Activated CD4-positive, alpha-beta T cell treated with anti-CD3 and anti-CD28 coated beads, Interleukin-2, amount 50 U/mL, for 4 hours (primary cell): ENCODE measurements around the gene SLC22A23.
"Not testable (repeated sequence)": the region's sequence is repeated elsewhere in the genome, so short reads cannot be mapped to it uniquely, and the experiment has no call there.

Experiments
- DNase-seq, 2 experiments: peaks; one replicate each; pipeline ENCODE4 v3.0.0-alpha.2; 2020

SLC22A23 gene

DNA sequence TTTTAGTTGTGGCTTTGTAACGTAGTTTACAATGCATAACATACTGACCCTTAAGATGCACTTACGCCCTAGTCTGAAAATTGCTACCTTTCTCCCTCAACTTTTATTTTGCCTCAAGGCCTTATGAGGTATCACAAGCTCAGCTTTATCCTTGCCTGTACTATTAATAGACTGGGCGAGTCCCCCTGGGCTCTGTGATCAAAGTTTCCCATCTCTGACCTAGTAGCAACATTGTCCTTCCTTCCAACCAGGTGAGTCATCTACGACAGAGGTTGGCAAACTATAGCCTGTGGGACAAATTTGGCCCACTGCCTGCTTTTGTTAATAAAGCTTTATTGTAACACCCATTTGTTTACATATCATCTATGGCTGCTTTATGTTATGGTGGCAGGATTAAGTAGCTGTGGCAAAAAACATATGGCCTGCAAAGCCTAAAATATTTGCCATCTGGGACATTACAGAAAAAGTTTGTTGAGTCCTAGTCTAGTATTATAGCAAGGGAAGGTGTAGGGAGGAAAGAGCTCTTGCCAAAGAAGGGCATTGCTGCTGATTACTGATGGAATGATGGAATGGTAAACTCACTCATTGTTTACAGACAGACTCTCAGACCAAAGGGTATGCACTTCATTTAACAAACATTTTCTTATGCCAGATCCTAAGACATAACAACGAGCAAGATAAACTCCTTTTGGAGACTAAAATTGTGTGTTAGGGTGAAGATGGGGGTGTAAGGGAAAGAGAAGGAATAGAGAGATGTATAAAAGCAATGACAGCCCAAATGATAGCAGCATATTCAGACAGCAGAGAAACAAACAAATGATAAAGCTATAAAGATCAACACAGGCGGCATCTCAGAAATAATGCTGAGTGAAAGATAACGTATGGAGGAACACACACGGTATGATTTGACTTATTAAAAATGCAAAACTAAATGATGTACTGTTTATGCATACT, 74.2 kb downstream of the SLC22A23 start:
- no peak for DNase-seq

DNA sequence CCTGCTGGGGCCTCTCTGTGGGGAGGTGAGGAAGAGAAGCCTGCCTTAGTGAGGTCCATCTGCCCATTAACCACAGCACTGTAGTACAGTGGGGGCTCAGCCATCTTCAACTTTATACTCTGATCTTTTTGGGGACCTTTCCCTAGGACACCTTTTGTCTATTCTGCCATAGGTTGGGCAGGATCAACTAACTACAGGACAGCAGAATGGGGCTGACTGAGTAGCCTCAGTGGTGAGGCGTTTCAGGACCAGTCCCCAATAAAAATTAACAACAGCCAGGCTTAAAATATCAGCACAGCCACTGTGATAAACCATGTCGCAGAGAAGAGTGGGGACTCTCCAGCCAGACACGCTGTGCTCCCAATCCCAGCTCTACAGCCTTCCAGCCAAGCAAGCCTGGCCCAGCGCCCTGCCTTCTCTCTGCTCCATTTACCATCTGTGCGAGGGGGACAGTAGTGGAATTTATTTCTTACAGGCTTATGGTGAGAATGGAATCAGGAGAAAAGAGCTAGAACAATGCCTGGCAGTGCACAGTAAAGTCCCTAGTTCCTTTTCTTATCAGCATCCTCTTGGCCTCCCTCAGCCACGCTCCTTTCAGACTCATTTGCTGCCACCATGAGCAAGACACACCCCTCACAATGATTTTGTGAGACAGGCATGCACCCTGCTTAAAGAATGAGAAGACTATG, 75.5 kb downstream of the SLC22A23 start:
- DNase-seq = no peak

DNA sequence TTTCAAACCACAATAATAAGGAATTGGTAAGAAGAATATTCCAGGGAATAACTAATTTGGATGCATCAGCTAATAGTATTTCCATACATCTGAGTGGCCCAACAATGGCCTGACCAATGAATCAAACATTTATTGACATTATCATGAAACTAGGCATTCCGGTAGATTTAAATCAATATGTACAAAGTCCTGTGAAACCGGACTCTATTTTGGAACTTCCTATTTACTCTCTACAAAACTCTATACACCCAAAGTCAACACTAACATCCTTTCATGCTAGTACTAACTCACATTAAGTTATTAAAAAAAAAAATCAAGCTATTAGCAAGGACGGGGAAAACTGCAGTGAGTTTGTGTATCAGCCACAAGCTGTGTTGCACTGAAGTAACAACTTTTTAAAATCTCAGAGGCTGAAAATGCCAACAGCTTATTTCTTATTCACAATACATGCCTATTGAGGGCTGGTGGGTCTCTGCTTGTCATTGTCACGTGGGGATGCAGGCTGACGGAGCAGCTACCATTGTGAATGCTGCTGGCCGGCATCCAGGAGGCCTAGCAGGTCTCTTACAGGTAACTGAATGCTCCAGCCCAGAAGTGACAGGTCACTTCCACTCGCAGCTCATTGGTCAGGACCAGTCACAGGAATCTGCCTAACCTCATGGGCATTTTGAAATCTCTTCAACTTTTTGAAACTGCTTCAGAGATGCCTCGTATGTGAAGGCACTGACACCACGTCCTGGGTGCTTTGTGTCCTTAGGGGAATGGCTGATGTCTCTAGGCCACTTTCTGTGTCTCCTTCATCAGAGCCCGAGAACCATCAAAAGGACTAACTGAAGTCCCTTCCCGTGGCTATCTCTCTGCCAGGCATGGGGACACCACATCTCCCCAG, 76.3 kb downstream of the SLC22A23 start:
- no peak for DNase-seq

DNA sequence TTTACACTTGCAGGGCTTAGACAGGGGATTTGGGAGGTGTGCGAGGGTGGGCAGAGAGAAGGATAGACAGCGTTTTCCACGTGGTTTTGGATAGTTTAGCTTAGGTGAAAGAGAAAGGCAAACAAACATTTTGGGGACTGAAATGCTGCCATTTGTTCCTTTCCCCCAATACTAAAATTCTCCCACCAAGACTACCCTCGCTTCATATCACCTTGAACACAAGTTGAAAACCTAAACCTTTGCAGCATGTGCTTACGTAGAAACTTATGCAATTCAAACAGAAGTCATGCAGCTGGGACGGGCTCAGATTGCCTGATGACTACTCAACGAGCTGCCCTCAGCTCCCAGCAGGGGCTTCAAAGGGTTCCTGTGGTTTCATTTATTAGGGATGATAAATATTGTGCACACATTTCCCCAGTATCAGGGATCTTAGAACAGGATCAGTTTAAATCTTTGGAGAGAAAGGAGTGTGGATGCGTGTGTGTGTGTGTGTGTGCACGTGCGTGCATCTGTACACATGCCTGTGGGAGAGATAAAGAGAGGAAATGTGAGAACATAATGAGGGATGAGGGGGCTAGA, 77.3 kb downstream of the SLC22A23 start:
- no peak for DNase-seq

DNA sequence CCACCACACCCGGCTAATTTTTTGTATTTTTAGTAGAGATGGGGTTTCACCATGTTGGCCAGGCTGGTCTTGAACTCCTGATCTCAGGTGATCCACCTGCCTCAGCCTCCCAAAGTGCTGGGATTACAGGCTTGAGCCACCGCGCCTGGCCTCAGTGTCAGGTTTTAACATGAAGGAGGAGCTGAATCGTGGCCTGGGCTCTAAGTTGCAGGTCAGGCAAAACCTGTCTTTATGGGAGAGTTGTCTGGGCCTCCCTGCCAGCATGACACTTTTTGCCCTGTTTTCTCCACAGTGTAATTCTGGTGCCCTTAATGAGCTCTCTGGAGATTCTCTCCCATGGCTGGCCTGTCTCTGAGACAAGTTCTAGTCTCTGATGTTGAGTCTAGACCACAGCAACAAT, 78.0 kb downstream of the SLC22A23 start:
- DNase-seq = not testable (repeated sequence)

DNA sequence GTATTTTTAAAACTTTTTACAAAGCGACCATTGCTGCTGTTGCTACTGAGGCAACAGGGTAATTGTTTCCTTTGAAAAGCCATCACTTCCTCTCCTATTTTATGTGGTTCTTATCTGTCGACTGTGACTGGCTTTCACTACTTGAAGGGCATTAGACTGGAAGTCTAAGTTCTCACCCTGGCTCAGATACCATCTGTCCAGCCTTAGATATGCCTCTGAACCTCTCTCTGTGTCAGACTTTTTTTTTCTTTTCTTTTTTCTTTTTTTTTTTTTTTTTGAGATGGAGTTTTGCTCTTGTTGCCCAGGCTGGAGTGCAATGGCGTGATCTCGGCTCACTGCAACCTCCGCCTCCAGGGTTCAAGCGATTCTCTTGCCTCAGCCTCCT, 78.5 kb downstream of the SLC22A23 start:
- not testable (repeated sequence) for DNase-seq

DNA sequence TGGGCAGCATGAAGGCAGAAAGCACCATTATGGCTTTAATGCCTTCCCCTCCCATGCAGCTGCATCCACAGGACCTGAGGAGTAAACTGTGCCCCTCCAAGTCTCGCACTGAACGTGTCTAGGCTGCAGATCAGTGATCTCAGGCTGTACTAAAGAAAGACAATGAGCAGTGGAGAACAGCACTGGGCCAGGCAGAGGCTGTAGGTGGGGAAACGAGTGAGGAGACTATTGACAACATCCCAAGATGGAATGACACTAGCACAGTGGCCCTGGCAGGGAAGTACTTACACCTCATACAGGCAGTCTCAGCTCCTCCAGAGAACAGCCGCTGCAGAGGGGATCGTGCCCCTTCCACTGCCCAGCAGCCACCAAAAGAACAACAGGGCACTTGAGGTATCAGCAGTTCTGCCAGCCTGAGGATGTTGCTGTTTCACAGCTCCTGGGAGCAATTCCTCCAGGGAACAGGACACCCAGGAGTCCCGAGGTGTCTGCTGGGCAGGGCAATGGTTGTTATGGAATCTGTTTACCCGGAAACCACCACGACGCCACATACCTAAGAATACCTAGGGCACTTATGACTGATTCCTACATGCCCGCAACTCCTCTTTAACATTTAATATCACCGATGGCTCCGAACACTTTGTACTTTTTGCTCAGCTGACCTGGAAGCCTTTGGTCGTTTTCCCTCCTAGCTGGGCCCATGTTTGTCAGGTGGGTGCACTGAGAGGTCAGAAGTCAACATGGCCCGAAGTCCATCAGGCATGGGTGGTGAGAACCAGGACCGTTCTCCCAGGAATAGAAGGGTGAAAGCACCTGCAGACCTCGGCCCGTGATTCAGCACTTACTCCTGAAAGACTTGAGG, 79.1 kb downstream of the SLC22A23 start:
- no peak for DNase-seq

DNA sequence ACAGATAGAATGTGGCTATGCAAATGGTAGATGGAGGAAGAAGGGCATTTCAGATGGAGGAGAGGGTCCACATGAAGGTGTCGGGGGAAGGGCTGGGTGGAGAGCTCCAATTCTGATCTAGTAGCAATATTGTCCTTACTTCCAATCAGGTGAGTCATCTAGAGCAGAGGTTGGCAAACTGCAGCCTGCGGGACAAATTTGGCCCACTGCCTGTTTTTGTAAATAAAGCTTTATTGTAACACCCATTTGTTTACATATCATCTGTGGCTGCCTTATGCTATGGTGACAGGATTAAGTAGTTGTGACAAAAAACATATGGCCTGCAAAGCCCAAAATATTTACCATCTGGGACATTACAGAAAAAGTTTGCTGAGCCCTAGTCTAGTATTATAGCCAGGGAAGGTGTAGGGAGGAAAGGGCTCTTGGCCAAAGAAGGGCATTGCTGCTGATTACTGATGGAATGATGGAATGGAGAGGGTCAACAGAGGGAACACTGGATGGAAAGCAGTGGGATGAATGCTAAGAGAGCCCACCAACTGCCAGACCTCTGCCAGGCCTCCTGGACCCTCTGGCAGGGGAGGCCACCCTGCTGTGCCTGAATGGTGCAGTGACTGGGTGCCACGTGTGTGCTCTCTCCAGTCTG, 79.8 kb downstream of the SLC22A23 start:
- no peak for DNase-seq

DNA sequence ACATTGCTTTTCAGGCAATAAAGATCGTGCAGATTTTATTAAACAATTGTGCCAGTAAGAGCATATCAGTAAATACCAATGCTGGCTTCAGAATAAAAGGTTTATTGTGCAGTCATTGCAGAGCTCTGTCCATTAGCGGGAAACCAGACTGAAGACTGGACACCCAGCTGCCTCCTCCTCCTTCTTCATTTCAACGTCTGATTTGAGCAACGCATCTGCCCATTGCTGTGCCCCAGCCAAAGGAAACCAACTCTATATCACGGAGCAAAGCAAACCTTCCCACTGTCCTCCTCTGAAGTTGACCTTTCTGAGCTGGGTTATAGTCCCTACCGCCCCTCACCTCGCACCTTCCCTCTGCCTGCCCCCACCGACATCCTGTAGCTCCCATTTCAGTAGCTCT, 80.8 kb downstream of the SLC22A23 start:
- no peak for DNase-seq

DNA sequence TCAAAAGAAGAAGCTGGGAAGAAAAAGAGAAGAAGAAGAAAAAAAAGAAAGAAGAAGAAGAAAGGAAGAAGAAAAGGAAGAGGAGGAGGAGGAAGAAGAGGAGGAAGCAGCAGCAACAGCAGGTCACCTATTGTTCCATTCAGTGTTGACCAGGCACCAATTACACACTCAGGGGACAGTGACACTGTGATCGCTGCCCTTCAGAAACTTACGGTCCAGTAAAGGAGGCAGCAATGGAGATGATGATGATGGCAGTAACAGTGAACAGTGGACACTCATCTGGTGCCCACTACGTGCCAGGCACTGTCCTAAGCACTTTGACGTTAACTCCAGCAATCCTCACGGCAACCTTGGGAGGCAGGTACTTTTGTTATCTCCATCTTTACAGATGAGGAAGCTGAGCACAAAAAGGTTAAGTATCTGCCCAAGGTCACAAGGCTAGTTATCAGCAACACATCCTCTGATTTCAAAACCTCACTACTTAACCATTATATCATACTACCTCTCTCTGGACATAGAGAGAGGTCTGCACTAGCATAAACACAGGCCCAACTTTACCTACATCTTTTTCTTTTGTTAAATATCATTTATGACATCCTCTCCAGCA, 83.2 kb downstream of the SLC22A23 start:
- no peak for DNase-seq

DNA sequence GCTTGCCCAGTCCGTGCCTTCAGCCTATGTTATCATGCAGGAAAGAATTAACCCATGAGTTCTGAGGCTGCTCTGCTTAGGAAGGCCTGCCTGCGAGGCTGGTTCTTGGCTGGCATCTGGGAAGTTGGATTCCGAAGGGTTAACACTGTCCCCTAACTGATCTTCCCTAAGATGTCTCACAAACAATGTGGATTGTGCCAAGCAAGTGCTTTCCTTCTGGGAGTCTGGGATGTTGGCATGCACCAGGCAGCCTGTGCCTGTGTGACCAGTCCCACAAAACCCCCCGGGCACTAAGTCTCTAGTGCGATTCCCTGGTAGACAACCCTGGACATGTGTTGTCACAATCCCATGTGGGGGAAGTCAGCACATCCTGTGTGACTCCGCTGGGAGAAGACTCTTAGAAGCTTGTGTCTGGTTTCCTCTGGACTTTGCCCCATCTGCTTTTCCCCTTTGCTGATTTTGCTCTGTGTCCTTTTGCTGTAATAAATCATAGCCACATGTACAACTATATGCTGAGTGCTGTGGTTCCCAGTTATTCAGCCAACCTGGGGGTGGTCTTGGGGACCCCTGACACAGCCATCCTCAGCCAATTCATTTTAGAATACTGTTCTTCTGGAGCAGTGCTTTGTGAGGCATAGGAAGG, 83.8 kb downstream of the SLC22A23 start:
- no peak for DNase-seq

DNA sequence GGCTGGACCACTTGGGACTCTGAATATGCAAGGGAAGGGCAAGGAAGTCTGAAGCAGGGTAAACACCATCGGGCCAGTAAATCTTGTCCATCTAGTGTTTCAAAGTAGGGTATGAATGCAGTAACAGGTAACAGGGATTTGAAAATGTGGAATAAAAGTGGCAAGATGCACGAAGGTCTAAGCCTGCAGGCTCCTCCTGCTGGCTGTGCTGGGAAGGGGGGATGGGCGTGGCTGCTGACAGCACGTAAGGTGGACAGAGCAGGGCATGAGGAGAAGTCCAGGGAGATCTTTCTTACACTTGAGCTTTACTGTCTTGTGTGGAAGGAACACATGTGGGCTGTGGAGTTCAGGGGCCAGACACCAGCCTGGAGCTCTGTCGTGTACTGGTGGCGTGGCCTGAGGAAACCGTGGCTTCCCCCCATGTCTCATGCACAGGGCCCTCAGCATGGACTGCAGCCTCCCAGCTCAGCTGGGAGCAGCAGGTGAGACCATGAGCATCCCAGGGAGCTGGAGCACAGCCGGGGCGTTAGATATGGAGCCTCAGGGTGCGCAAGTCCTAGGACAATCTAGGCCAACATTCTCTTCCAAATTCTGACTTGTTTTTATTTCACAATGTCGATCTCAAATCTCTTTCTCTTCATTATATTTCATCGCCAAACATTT, 84.5 kb downstream of the SLC22A23 start:
- DNase-seq = no peak

DNA sequence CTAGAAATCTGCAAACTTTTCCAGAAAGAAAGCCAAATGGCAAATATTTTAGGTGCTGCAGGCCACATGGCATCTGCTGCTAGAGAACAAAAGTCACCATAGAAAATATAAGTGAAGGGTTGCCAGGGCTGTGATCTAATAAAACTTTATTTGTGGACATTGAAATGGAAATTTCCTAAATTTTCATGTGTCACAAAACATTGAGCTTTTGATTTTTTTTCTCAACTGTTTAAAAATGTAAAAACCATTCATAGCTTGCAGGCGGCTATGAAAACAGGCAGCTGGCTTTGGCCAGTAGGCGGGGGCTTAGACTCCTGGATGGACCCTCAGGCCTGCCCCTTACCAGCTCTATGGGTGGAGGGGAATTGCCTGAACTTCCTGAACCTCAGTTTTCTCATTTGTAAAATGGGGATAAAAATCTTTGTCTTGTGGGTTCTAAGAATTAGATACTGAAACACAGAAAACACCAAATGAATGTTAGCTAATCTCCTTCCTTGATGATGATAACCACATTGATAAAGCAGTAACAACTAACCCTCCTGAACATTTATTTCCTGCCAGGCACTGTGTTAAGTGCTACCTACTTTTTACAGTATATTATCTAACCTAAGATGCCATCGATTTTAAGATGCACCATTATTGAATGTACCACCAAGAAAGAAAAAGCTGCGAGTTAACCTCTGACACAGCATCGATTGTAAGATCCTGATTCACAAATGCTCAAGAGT, 85.5 kb downstream of the SLC22A23 start:
- no peak for DNase-seq

DNA sequence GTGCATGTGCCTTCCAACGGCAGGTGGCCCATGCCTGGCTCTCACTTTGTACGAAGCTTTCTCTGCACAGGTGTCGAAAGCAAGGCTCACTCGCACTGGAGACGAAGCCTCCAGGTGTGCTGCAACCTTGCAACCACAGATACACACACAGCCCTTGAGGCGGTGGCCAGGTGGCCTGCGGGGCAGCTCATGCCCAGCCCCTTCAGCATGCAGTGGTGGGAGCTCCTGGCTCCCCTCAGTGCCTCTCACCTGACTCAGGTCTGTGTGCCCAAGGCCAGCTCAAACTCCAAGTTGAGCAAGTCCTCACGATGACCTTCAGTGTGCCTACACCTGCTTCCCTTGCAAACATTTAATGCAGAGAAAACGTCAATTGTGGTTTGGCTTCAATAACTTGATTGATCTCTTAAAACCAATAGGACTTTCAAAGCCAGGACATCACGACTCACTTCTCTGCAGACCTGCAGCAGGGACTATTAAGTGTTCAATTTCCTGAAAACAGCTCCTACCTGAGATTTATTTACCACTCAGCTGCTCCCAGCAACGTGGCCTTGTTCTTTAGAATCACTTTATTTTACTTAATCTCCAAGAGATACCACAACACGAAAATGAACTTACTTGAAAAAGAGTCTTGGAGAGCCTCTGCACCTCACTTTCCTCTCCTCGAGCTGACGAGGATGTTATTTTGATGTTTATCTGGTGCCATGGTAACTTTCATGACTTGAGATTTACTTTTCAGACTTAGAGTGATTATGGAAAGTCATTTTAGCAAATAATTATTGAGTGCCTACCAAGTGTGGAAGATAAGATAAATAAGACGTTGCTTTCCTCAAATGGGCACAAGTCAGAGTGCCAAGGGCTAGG, 86.3 kb downstream of the SLC22A23 start:
- no peak for DNase-seq

DNA sequence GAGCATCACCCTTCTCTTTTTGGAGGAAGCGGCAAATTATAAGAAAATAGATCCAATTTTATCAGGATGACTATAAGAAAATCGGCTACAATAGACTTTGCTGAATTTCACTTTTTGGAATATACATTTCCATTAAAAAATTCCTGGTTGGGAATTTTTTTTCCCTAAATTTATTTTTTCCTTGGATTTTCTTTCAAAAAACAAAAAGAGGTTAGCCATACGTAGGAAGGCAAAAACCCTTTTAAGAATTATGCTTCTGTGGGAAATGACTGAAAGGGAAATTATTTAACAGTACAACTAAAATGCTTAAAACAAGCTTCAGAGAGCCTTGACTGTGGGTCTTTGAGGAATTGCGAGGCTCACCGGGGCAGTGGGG, 86.9 kb downstream of the SLC22A23 start:
- DNase-seq = no peak

DNA sequence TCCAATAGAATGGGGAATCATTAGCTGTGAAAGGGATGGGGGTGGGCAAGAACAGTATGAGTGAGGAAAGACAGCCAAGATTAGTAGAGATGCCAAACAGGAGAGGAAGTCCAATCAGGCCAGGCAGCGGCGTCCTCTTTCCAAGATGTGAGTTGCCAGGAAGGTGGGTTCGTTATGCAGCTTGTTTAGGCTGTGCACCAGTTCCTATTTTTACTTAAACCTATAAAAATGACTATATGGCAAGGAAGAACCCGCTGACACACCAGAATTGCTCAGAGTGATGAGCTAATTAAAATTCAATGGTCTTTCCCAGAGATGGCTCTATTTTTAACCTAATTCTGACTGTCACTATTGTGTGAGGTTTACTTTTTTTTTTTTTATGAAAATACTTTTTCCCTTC, 88.2 kb downstream of the SLC22A23 start:
- no peak for DNase-seq

DNA sequence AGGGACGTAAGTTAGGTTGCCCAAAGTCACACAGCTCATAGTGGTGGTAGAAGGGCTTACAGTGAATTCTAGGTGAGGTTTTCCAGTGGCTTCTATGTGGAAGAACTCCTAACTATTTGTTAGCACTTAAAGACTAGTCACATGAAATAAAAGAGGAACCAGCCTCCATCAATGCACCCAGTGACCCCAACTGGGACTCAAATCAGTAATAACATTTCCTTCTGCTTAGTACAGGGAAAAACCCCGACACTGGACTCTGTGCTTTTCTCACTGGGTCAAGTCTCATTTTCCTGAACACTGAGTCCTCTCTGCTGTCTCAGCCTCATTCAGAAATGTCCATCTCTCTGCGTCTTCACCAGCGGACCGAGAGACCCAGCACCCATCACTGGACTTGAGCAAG, 89.2 kb downstream of the SLC22A23 start:
- DNase-seq = no peak
